ACC112 (cell line): ENCODE data around the gene NT5DC4.
"Not testable (repeated sequence)": the region's sequence is repeated elsewhere in the genome, so short reads cannot be mapped to it uniquely, and the experiment has no call there.

Experiments
- H2AFZ ChIP-seq: fragments of 200-600 bp; sonication (generic); one replicate; pipeline ENCODE4 v1.6.0; 2017; ENCODE audit warnings: antibody characterized with exemption, low read length; ENCODE audit not compliant: unreplicated experiment
- H3K27ac ChIP-seq: fragments of 200-600 bp; sonication (generic); 2 replicates; pipeline ENCODE4 v1.5.1; 2014; ENCODE audit warnings: low read depth, mild to moderate bottlenecking, antibody characterized with exemption, low read length, moderate library complexity
- H3K27me3 ChIP-seq: fragments of 200-600 bp; sonication (generic); 2 replicates; pipeline ENCODE4 v1.6.1; 2014; ENCODE audit warnings: mild to moderate bottlenecking, antibody characterized with exemption, low read length, moderate library complexity, mixed read lengths; ENCODE audit not compliant: insufficient read depth
- H3K36me3 ChIP-seq: fragments of 200-600 bp; sonication (generic); 2 replicates; pipeline ENCODE4 v1.6.1; 2016; ENCODE audit warnings: mild to moderate bottlenecking, antibody characterized with exemption, low read length, moderate library complexity, mixed read lengths; ENCODE audit not compliant: insufficient read depth
- H3K4me1 ChIP-seq: fragments of 200-600 bp; sonication (generic); one replicate; pipeline ENCODE4 v1.6.1; 2016; ENCODE audit warnings: low read length, mixed read lengths; ENCODE audit not compliant: insufficient read depth, unreplicated experiment, control insufficient read depth
- H3K4me3 ChIP-seq: fragments of 200-600 bp; sonication (generic); 2 replicates; pipeline ENCODE4 v1.5.1; 2014; ENCODE audit warnings: mild to moderate bottlenecking, low read depth, low read length
- H3K79me2 ChIP-seq: fragments of 200-600 bp; sonication (generic); one replicate; pipeline ENCODE4 v1.6.0; 2016; ENCODE audit warnings: low read length; ENCODE audit not compliant: control insufficient read depth, unreplicated experiment, insufficient read depth

Gene NT5DC4

GRCh38 chr2:112699984-112700667, 20.7 kb upstream of the NT5DC4 start:
- no peaks in the 10 kb centered on the region for H3K79me2 ChIP-seq
- no peak overlapping the region for H3K27ac ChIP-seq
- H2AFZ ChIP-seq: no peak overlapping the region
- H3K4me3 ChIP-seq: no peak overlapping the region
- peaks cover 2% of the 10 kb centered on the region; the same call in 1 of the 2 replicates for H3K27me3 ChIP-seq
- no peaks in the 10 kb centered on the region for H3K36me3 ChIP-seq
- H3K4me1 ChIP-seq: no peaks in the 10 kb centered on the region

DNA sequence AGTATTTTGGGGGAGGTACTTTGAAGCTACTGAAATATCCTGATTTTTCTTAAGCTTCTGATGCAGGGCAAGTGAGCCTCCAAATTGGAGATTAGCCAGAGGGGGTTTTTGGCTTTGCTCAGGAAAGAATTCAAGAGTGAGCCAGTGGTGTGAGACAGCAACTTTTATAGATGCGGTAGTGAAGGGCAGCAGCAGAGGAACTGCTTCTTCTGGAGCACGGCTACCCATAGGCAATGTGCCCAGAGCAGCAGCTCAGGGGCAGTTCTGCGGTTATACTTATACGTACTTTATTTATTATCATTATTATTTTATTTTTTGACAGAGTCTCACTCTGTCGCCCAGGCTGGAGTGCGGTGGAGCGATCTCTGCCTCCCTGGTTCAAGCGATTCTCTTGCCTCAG, 19.8 kb upstream of the NT5DC4 start:
- Histone ChIP-seq H3K27me3 (peaks cover 11% of the 10 kb centered on the region), H3K79me2 (no peaks in the 10 kb centered on the region), H2AFZ (no peak overlapping the region), H3K27ac (no peak overlapping the region), H3K4me3 (no peak overlapping the region), H3K4me1 (no peaks in the 10 kb centered on the region), H3K36me3 (no peaks in the 10 kb centered on the region)

DNA sequence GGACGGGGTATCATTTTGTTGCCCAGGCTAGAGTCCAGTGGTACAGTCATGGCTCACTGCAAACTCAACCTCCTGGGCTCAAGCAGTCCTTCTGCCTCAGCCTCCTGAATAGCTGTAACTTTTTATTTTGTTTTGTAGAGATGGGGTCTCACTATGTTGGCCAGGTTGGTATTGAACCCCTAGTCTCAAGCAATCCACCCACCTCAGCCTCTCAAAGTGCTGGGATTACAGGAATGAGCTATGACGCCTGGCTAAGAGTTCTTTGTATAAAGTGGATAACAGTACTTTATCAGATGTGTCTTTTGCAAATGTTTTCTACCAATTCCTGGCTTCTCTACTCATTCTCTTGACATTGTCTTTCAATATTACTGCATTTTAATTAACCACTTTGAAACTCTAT, 17.1 kb upstream of the NT5DC4 start:
- no peak overlapping the region for H3K27ac ChIP-seq
- no peak overlapping the region for H2AFZ ChIP-seq
- no peaks in the 10 kb centered on the region for H3K79me2 ChIP-seq
- no peaks in the 10 kb centered on the region for H3K4me1 ChIP-seq
- no peaks in the 10 kb centered on the region for H3K36me3 ChIP-seq
- no peak overlapping the region for H3K4me3 ChIP-seq
- H3K27me3 ChIP-seq: peaks cover 11% of the 10 kb centered on the region

DNA sequence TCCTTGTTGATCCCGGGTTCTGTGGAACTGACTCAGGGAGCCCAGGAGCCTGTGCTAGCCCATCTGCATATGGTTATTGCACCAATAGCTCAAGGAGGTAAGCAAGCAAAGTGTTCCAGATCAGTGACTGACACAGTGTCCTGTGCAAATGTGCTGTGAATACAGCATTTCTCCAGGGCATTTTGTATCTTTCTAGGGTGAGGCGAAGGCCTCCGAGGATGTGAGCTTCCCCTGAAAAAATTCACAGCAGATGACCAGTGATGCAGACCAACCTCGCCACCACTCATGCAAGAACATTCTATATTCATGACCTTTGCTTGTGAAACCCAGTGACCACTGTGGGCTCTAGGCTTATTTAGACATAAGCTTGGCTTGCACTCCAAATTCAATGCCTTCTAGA, 15.2 kb upstream of the NT5DC4 start:
- Histone ChIP-seq H3K27me3 (peaks cover 11% of the 10 kb centered on the region), H3K4me1 (no peaks in the 10 kb centered on the region), H3K27ac (no peak overlapping the region), H3K36me3 (no peaks in the 10 kb centered on the region), H3K4me3 (no peak overlapping the region), H2AFZ (no peak overlapping the region), H3K79me2 (no peaks in the 10 kb centered on the region)

GRCh38 chr2:112706170-112706664, 14.6 kb upstream of the NT5DC4 start:
- Histone ChIP-seq H3K4me1 (no peaks in the 10 kb centered on the region), H3K79me2 (no peaks in the 10 kb centered on the region), H3K27me3 (peaks cover 11% of the 10 kb centered on the region), H3K4me3 (no peak overlapping the region), H3K36me3 (no peaks in the 10 kb centered on the region), H3K27ac (no peak overlapping the region), H2AFZ (no peak overlapping the region)

- not testable (repeated sequence) for H2AFZ ChIP-seq, H3K4me3 ChIP-seq, H3K79me2 ChIP-seq, H3K4me1 ChIP-seq, H3K27ac ChIP-seq, H3K36me3 ChIP-seq
- H3K27me3 ChIP-seq: peaks cover 11% of the 10 kb centered on the region
Observed at GRCh38 chr2:112706947-112707346, 13.9 kb upstream of the NT5DC4 start.

GRCh38 chr2:112708968-112709367, 11.9 kb upstream of the NT5DC4 start:
- Histone ChIP-seq H3K27ac (no peak overlapping the region), H3K36me3 (no peaks in the 10 kb centered on the region), H3K79me2 (no peaks in the 10 kb centered on the region), H3K27me3 (peaks cover 11% of the 10 kb centered on the region), H3K4me1 (no peaks in the 10 kb centered on the region), H2AFZ (no peak overlapping the region), H3K4me3 (no peak overlapping the region)

DNA sequence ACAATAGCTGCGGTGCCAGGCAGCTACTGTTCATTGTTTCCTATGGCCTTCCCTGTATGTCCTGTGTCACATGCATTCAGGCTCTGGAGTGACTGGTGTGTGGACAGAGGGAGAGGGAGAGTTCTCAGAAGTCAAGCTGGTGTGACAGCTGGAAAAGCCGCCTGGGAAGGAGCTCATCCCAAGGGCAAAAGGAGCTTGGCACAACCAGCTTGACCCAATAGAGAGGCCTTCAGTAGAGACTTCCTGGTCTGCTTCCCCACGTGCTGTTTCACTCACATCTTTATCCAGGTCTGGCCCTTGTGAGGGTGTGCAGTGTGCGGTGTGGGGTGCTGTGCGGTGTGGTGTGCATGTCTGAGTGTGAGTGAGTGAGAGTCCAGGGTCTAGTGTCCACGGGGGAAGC, 11.1 kb upstream of the NT5DC4 start:
- no peak overlapping the region for H3K27ac ChIP-seq
- no peak overlapping the region for H3K4me3 ChIP-seq
- no peaks in the 10 kb centered on the region for H3K79me2 ChIP-seq
- H2AFZ ChIP-seq: no peak overlapping the region
- peaks cover 11% of the 10 kb centered on the region for H3K27me3 ChIP-seq
- no peaks in the 10 kb centered on the region for H3K36me3 ChIP-seq
- H3K4me1 ChIP-seq: no peaks in the 10 kb centered on the region

DNA sequence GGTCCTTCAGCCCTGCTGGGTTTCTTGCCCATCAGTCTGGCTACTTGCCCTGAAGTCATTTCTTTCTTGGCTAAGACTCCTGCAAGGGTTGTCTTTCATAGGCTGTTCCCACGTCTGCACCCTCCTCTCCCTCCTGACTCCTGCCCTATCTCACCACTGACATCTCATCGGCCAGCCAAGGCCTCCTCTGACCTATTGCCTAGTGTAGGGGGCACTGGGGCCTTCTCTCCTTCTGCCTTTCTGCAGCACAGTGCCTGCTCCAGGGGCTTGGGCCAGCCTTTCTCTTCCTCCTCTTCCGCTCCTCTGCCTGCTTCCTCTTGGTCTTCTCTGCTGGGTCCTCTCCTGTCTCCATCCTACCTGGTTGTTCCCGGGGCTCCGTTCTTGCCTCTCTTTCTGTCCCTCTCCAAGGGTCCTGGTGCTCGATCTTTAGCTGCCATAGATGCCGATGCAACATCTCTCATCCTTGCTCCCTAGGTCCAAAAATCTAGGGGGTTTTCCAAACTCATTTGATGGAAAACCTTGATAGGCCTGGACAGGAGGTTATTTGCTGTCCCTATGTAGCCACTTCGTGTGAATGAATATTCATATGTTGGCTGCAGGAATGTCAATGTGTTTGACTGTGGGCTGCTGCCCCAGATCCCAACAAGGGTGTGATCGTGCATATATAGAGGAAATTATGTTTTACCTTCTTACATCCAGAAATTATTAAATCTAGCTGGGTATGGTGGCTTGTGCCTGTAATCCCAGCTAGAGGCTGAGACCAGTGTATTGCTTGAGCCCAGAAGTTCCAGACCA, 9.7 kb upstream of the NT5DC4 start:
- Histone ChIP-seq H3K27me3 (no peaks in the 10 kb centered on the region), H3K27ac (no peak overlapping the region), H3K4me1 (no peaks in the 10 kb centered on the region), H2AFZ (no peak overlapping the region), H3K4me3 (no peak overlapping the region), H3K79me2 (no peaks in the 10 kb centered on the region), H3K36me3 (no peaks in the 10 kb centered on the region)

DNA sequence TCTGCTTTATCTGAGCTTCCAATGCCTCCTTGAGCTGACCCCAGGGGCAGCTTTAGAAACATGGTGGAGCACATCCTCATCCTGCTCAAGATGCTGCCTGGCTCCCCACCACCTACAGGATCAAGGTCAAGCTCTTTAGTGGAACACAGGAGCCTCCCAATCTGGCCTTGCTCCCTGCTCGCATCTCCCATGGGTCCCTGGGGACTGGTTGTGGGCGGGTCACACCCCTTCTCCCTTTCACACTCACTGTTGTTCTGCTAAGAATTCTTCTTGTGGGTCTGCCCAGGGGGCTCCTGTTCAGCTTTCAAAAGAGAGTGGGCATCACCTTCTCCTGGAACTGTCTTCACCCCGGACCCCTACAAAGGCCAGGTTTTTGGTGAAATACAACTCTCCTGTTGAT, 8.4 kb upstream of the NT5DC4 start:
- H3K36me3 ChIP-seq: no peaks in the 10 kb centered on the region

More for the DNA sequence above, 8.4 kb upstream of the NT5DC4 start:
- Histone ChIP-seq H3K4me1 (no peaks in the 10 kb centered on the region), H3K27me3 (no peaks in the 10 kb centered on the region), H2AFZ (no peak overlapping the region), H3K4me3 (no peak overlapping the region), H3K79me2 (no peaks in the 10 kb centered on the region), H3K27ac (no peak overlapping the region)
